CD4-positive, alpha-beta T cell treated with Interleukin-4 for 1 hour (primary cell): Measurements from ENCODE around the gene MYOF.

Source experiments
- DNase-seq, 2 donors: peaks; one replicate each; pipeline ENCODE4 v3.0.0-alpha.2; 2020 to 2022

MYOF gene, protein sequence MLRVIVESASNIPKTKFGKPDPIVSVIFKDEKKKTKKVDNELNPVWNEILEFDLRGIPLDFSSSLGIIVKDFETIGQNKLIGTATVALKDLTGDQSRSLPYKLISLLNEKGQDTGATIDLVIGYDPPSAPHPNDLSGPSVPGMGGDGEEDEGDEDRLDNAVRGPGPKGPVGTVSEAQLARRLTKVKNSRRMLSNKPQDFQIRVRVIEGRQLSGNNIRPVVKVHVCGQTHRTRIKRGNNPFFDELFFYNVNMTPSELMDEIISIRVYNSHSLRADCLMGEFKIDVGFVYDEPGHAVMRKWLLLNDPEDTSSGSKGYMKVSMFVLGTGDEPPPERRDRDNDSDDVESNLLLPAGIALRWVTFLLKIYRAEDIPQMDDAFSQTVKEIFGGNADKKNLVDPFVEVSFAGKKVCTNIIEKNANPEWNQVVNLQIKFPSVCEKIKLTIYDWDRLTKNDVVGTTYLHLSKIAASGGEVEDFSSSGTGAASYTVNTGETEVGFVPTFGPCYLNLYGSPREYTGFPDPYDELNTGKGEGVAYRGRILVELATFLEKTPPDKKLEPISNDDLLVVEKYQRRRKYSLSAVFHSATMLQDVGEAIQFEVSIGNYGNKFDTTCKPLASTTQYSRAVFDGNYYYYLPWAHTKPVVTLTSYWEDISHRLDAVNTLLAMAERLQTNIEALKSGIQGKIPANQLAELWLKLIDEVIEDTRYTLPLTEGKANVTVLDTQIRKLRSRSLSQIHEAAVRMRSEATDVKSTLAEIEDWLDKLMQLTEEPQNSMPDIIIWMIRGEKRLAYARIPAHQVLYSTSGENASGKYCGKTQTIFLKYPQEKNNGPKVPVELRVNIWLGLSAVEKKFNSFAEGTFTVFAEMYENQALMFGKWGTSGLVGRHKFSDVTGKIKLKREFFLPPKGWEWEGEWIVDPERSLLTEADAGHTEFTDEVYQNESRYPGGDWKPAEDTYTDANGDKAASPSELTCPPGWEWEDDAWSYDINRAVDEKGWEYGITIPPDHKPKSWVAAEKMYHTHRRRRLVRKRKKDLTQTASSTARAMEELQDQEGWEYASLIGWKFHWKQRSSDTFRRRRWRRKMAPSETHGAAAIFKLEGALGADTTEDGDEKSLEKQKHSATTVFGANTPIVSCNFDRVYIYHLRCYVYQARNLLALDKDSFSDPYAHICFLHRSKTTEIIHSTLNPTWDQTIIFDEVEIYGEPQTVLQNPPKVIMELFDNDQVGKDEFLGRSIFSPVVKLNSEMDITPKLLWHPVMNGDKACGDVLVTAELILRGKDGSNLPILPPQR (N-terminal part only)

DNA sequence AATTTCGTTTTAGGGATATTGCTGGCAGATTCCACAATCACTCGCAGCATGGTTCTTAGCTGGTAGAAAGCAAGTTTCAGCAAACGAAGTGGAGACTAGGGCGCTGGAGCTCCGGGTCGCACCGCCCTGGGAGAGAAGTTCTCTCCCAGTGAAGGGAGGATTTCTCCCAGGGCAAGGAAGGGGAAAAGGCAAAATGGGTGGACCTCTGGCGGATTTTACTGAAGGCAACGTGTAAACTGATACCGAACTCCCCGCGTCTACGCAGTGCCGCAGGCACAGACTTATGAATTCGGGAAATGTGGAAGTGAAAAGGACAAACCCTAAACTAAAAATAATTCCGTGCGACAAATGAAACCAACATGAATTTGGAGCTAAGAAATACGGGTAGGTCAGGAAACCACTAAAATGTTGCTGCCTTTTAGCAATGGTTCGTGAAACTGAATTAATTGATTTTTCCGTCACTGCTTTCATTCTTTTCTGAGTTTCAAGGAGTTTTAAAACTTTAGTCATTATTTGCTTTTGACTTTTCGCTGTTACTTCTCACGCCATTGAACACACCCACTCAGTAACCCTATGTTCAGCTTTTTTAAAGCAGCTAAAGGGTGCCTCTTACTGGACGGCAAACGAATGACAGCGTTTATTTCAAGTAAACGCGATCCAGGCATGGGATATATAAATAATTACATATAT is at the start of gene MYOF:
TSS of gene MYOF (minus strand) at position 190 of the 690 bp plus-strand sequence. CDS start at position 50, 140 bp downstream.
- DNase-seq: peak; percentile 66 to 76

DNA sequence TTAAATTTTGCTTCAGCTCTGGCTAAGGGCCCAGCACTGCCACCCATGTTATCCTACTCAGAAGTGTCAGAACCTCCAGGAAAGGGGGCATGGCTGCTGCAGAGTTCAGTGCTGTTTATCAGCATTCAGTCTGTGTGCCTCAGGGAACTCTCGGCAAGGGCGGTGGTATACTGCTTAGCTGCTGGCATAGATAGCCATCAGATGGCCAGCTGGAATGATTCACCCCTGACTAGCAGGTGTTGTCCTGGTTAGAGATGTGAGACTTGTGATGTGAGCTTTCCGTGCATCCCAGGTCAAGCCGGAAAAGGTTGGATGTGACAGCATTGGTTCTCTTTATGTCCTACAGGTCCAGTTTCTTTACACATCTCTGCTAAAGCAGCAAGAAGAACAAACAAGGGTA is 36.4 kb upstream of the MYOF start:
- DNase-seq: no peak

DNA sequence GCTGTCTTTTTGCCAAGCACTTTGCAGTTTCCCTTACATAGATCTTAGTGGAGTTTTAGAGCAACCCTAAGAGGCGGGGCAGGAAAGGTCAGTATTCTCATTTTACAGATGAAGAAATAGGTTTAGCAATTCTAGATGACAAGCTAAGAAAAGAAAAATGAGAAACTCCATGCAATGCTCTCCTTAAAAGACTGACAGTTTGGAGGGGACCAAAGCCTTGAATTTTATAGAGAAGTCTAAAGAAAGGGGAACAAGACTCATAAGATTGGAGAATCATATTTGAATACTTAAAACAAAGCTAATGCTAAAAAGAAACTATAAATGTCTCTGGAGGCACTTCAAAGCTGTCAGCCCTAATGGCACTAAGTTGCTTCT is 33.9 kb upstream of the MYOF start:
- no peak for DNase-seq

DNA sequence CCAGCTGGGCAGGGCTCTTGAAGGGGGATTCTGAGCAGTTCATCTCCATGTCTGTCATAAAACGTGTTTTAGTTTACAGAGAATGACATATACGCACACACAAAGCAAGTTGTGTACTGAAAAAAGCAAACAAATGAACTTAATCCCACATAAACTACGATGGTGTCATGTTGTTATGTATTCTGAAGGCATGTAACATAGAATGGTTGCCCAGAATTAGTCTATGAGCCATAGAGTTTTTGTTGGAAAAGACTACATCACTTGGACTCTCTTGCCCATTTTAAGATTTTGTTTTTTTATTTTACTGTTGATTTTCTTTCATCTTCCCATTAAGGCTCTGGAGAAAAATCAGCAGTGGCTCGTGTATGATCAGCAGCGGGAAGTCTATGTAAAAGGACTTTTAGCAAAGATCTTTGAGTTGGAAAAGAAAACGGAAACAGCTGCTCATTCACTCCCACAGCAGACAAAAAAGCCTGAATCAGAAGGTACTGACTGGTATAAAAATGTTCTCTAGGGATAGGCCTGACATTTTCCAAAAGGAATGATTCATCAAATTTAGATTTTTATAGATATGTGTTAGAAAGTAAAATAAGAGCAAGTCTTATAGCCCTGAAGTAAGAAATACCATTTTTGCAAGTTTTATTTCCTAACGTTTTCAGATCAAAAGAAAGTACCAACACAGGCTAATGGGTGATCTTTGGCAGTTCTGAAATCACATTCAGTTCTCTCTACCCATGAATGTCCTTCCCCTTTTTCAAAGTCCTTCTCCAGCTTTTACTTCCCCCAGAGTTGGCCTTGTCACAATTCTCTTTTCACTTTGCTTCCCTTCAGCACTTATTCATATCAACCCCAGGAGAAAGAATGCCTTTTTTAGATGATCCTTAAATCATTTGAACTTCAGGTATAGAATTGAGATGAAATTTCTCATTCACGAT is 33.2 kb upstream of the MYOF start:
- DNase-seq: no peak

DNA sequence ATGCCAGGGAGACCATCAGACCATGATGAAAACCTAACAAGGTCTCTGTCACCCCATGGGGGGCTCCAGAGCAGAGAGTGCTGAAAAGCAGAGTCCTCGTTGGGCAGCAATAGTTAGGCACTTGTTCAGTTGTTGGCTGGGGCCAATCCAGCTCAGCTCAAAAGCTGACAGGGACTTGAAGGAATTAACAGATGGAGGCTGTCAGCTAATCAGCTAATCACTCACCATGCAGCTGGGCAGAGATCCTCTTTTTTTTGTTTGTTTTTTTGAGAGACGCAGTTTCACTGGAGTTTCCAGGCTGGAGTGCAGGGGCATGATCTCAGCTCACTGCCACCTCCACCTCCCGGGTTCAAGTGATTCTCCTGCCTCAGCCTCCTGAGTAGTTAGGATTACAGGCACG is 32.4 kb upstream of the MYOF start:
- no peak for DNase-seq

DNA sequence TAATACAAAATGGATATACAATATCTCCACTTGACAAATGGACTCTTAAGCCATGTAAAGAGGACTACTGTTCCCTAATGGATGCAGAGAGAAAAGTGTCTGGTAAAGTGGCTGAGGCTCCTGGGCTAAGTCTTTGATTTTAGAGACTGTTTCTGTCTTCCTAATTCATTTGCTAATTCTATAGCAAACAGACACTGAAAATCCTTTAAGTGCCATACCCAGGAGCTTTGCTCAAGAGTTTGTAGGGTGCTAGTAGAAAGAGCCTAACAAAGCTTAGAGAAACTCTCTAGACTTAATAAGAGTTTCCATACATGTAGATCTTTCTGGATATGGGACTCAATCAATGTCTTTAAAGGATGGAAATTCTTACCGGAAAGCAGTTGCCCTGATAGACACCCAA is 31.0 kb upstream of the MYOF start:
- no peak for DNase-seq

DNA sequence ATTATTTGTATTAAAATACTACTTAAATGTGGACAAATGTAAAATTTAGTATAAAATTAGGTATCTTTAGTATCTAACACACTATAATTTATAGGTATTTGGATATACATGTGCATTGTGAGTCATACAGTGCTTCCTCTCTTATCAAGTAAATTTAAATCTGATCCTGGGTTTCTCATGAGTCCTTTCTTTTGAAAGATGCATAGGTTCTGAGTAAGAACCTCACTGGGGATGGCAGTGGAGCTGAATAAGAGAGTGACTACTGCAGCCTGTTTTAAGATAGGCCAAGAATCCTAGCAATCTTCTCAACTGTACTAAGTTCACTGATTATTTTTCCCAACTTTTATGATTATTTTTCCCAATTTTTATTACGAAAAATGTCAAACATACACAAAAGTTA is 30.4 kb upstream of the MYOF start:
- DNase-seq: no peak

DNA sequence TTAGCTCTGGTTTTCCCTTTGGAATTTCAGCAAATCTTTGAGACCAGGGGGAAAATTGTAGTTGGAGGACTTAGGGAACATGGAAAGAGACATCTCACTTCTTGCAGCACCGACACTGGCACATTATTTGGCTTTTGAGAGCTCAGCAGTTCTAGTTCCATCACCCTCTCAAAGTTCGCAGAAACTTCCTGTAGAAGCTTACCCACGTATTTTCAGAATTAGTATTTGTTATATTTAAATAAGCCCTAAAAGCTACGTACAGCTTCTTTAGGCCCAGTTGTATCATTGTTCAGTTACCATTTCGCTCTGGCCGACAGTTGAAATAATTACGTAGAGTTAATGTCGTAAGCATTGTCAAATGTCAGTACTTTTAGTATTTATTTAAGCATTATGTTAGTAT is 27.7 kb upstream of the MYOF start:
- no peak for DNase-seq

DNA sequence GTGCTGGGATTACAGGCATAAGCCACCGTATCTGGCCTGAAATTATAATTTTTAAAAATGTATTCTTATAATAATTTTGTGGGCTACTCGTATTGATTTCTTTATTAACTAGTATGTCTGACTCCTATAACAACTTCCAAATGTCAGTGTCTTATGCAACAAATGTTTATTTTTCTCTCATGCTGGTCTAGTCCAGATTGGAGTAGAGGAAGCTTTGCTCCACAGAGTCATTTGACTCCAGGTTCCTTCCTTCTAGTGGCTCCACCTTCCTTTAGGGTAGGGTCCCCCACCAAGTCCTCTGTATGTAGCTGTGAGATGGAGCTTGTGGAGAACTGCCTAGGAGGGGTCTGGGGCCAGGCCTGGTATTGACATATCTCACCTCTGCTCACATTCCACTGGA is 22.9 kb upstream of the MYOF start:
- no peak for DNase-seq

DNA sequence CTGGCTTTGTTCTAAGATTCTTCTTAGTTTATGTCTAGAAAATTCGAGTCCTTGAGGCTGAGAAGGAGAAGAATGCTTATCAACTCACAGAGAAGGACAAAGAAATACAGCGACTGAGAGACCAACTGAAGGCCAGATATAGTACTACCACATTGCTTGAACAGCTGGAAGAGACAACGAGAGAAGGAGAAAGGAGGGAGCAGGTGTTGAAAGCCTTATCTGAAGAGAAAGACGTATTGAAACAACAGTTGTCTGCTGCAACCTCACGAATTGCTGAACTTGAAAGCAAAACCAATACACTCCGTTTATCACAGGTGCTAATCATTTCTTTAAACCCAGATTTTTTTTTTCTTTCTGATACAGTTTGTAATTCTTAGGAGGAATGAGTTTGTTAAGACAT is 20.9 kb upstream of the MYOF start:
- peak in 1 of 2 donors; percentile 15 for DNase-seq

DNA sequence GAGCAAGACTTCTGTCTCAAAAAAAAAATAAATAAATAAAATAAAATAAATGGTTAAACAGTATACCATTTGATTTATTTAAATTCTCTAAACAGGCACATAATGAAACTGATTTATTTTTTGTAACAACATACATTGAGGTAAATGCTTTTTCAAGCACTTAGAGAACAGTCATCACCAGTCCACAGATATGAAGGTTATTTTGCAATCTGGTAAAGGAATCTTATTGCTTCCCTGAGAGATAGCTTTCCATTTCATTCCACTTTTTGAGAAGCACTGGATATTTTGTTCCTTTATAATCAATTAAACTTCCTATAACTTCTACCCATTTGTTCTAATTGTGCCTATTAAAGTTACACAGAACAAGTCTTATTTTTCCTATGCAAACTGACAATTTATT is 19.5 kb upstream of the MYOF start:
- no peak for DNase-seq

DNA sequence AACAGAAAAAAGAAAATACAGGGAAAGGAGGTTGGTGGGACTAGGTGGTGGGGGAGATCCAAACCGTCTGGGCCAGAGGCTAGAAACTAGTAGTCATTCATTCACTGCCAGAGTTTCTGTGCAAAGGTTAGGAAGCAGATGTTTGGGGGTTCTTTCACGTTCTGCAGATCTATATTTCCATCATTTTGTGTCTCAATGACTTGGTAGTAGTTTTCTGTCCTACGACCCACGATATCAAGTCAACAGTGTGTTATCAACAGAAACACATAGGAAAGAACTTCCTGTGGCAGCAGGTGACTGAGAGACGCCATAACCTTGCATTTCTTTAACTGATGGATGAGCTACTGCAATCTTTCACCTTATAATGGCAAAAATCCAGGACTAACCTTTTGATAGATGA is 16.0 kb upstream of the MYOF start:
- no peak for DNase-seq

DNA sequence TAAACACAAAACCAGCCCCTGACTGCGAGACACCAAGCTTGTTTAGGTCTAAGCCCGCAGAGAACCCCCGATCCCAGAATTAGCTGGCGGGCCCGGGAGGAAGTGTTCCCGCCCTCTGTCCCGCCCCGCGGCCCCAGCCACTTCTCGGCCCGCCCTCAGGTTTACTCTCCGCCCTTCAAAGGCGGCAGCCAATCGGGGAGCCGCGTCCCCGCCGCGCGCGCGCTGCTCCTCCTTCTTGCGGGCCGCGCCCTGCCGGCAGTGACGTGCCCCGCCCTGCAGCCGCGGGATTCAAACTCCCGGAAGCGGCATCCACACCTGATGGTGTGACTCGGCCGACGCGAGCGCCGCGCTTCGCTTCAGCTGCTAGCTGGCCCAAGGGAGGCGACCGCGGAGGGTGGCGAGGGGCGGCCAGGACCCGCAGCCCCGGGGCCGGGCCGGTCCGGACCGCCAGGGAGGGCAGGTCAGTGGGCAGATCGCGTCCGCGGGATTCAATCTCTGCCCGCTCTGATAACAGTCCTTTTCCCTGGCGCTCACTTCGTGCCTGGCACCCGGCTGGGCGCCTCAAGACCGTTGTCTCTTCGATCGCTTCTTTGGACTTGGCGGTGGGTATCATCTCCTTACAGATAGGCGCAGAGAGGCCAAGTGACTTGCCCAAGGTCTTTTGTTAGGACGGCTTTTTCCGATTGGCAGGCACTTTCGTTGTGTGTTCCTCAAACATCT is 14.3 kb upstream of the MYOF start, which contains the start of gene CEP55:
TSS of gene CEP55 (plus strand) at position 291 of the 720 bp plus-strand sequence. CDS start 3,440 bp downstream, outside the sequence.
- peak; percentile 93 to 94 for DNase-seq

DNA sequence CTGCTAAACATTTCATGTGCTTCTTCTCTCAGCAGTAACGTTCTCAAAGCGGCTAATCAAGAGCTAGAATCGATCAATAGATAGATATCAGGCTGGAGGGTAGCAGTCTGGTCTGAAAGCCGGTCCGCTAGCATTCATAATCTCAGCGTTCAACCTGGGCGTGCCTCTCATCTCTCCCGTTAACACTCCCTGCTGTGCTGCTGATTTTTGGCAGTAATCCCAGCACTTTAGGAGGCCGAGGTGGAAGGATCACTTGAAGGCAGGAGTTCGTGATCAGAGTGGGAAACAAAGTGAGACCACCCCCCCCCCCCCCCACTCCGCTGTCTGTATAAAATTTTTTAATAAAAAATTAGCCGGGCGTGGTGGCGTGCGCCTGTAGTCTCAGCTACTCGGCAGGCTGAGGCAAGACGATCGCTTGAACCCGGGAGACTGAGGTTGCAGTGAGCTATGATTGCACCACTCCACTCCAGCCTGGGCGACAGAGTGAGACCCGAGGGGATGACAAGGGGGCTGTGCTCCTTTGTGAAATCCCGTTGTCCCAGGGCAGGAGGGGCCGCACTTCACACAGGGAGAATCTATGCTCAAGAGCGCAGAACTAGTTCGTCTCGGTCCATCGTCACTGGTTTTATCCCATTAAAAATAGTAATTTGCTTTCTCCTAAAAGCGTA is 13.7 kb upstream of the MYOF start:
- DNase-seq: no peak

DNA sequence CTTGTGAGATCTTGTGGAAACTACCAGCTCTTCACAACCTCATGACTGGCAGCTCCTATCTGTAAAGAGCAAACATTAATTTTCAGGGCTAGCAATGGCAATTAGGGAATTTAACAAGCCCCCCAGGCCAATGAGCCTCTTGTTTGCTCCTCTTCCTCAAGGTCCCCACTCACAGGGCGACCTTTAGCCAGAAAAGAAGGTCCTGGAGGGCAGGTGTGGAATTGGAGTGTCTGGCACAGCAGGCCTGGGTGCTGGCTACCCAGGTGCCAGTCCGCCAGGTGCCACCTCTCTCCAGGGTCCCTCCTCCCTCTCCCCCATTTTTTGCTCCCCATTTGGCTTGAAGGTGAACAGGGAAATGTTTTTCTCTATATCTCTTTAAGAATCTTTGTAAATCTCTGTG is 12.4 kb upstream of the MYOF start:
- no peak for DNase-seq

DNA sequence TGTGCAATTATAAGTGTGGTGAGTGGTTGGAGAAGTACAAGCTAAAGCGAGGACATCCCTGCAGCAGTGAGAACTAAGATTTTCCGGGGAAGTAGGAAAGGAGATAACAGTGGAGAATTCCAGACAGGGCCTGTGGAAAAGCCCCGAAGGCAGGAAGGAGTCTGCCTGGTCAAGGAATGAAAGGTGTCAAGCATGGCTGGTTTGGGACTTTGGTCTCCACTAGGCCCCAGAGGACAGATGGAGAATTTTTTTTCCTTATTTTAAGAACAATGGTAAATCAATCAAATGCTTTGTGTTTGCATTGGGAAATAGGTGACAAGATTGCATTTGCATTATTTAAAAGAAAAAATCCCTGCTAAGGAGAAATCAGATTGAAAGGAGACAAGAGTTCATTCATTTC is 11.0 kb upstream of the MYOF start:
- no peak for DNase-seq

DNA sequence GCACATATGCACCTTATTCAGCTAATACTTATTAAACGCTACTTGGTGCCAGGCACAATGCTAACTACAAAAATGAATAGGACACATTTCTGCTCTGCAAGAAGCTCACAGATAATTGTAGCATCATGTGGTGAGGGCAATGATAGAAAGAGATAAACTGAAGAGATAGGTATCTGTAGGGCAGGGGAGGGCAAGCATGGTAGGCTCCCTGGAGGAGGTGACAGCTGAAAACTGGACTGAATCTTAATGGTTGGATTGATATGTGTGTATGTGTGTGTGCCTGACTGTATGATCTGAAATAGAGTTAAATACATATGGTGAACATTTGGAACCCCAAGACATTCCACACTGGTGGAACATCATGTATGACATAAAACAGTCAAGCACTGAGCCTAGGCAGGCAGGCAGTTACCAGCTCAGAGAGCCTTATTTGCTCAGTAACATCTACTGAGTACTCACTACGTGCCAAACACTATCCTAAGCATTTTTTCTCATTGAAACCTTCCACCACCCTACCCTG is 9.5 kb upstream of the MYOF start:
- DNase-seq: no peak

DNA sequence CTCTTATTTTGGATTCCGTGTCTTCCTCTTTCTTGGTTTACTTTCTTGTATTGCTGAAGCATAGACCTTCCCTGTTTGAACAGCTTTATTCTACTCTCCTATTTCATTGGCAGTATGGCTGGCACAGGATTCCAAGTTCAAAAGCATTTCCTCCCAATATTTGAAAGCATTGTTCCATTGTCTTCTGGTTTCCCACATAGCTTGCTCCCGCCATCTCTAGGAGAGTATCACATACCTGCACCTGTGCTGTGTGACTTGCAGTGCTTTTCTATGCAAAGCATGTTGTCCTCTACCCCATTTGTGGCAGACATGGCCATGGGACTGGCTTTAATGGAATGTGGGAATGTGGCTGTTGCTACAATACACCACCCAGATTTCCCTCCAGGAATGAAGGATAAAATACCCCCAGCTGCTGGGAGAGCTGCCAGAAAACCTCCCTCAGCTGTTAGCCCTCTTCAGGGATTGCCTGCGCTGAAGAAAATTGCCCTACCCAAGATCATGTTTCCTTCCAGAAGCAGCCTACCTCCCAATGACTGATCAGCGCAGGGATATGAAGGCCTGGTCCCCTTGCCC is 6.9 kb upstream of the MYOF start:
- DNase-seq: no peak

DNA sequence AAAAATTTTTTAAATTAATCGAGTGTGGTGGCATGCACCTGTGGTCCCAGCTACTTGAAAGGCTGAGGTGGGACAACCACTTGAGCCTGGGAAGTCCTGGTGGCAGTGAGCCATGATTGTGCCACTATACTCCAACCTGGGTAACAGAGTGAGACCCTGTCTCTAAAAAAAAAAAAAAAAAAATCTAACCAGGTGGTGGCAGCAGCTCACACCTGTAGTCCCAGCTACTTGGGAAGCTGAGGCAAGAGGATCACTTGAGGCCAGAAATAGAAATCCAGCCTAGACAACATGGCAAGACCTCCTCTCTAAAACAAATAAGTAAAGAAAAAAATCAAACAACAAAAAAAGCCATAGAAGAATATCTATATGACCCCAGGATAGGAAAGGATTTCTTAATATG is 3.6 kb upstream of the MYOF start:
- no peak for DNase-seq
